Hepatocyte (in vitro differentiated cells): ENCODE measurements around the gene SNX18. TPM values are rescaled to one million over a fixed set of nuclear protein-coding genes. Genes with fewer than 3 reads are reported as not detected.

Source experiments
- DNase-seq: peaks from one replicate; pipeline ENCODE4 v3.0.0-alpha.2; 2016; ENCODE audit warnings: low spot score
- H2AFZ ChIP-seq: fragments of 200-600 bp; sonication (generic); 2 replicates; pipeline ENCODE4 v1.6.0; 2016; ENCODE audit warnings: antibody characterized with exemption, mild to moderate bottlenecking
- H3K27ac ChIP-seq: fragments of 200-600 bp; sonication (generic); 2 replicates; pipeline ENCODE4 v1.5.1; 2016; ENCODE audit warnings: mild to moderate bottlenecking
- H3K27me3 ChIP-seq: fragments of 200-600 bp; sonication (generic); 2 replicates; pipeline ENCODE4 v1.6.1; 2016
- H3K36me3 ChIP-seq: fragments of 200-600 bp; sonication (generic); replicated peaks from 2 replicates; pipeline ENCODE4 v1.5.1; 2016; ENCODE audit warnings: low read depth; ENCODE audit not compliant: insufficient read depth
- H3K4me1 ChIP-seq: fragments of 200-600 bp; sonication (generic); 2 replicates; pipeline ENCODE4 v1.5.1; 2016; ENCODE audit warnings: mild to moderate bottlenecking, moderate library complexity; ENCODE audit not compliant: insufficient read depth
- H3K4me2 ChIP-seq: fragments of 200-600 bp; sonication (generic); 2 replicates; pipeline ENCODE4 v1.6.0; 2016
- H3K4me3 ChIP-seq: fragments of 200-600 bp; sonication (generic); 2 replicates; pipeline ENCODE4 v1.5.1; 2016; ENCODE audit warnings: mild to moderate bottlenecking
- H3K79me2 ChIP-seq: fragments of 200-600 bp; sonication (generic); 2 replicates; pipeline ENCODE4 v1.6.0; 2017; ENCODE audit warnings: mild to moderate bottlenecking
- H3K9me2 ChIP-seq: fragments of 200-600 bp; sonication (generic); replicated peaks from 2 replicates; pipeline ENCODE4 v1.6.0; 2017; ENCODE audit warnings: mild to moderate bottlenecking; ENCODE audit not compliant: insufficient read depth
- H3K9me3 ChIP-seq: fragments of 200-600 bp; sonication (generic); 2 replicates; pipeline ENCODE4 v1.5.1; 2016; ENCODE audit warnings: low read depth, mild to moderate bottlenecking
- H4K20me1 ChIP-seq: fragments of 200-600 bp; sonication (generic); 2 replicates; pipeline ENCODE4 v1.6.0; 2016; ENCODE audit warnings: mild to moderate bottlenecking; ENCODE audit not compliant: insufficient read depth, poor library complexity, severe bottlenecking
- CTCF ChIP-seq: fragments of 200-600 bp; sonication (generic); IDR thresholded peaks from 2 replicates; pipeline ENCODE4 v1.5.1; 2016; ENCODE audit warnings: antibody characterized with exemption, mild to moderate bottlenecking; ENCODE audit not compliant: poor library complexity
- EZH2 ChIP-seq: fragments of 200-600 bp; sonication (generic); IDR thresholded peaks from 2 replicates; pipeline ENCODE4 v1.6.1; 2016; ENCODE audit warnings: antibody characterized with exemption, mild to moderate bottlenecking, borderline replicate concordance
- EZH2phosphoT487 ChIP-seq: fragments of 200-600 bp; sonication (generic); IDR thresholded peaks from one replicate; pipeline ENCODE4 v1.6.1; 2018; ENCODE audit warnings: antibody characterized with exemption, mild to moderate bottlenecking, low read depth, moderate library complexity; ENCODE audit not compliant: unreplicated experiment, severe bottlenecking
- WGBS: methylation state at CpG from one replicate; pipeline ENCODE4 v1.1.6; 2016; ENCODE audit warnings: low lambda C conversion rate; ENCODE audit errors: missing lambda C conversion rate; 5-methylcytosine and 5-hydroxymethylcytosine counted together
- polyA plus RNA-seq: library from polyadenylated mRNA; unstranded; fragments of >200 nt; fragmentation: Nextera tagmentation; extraction: Ambion mirVana; gene quantifications from 2 replicates; pipeline ENCODE4 v1.2.1, GENCODE V29; 2016
- total RNA-seq: library from RNA; depleted of rRNA; stranded (reverse); fragments of >200 nt; gene quantifications from 2 replicates; pipeline ENCODE4 v1.2.3, GENCODE V29; 2014

SNX18 gene
- total and polyA plus RNA-seq, 2 experiments from 2014 or later, result 6.5 to 33.0 TPM

- Histone ChIP-seq H3K4me1 (peaks cover 21% of the 10 kb centered on the region), H3K79me2 (peaks cover 99% of the 10 kb centered on the region), H3K4me3 (no peak overlapping the region), H3K36me3 (no peaks in the 10 kb centered on the region), H3K9me2 (no peaks in the 10 kb centered on the region), H3K27me3 (no peaks in the 10 kb centered on the region), H3K9me3 (no peaks in the 10 kb centered on the region), H2AFZ (no peak overlapping the region), H4K20me1 (peaks cover 26% of the 10 kb centered on the region), H3K27ac (no peak overlapping the region), H3K4me2 (no peak overlapping the region)
- no peak for TF ChIP-seq EZH2
- DNase-seq, result no peak
- 89% methylated on average over 3 of the region's 3 CpGs for WGBS
Measured at GRCh38 chr5:54538156-54538555, 20.6 kb downstream of the SNX18 start.

- 98% methylated on average over 4 of the region's 4 CpGs for WGBS
- no peaks in the 10 kb centered on the region for H3K9me3 ChIP-seq
- H3K4me2 ChIP-seq, result no peak overlapping the region
- no peaks in the 10 kb centered on the region for H3K27me3 ChIP-seq
- H2AFZ ChIP-seq, result no peak overlapping the region
- H3K4me1 ChIP-seq, result peaks cover 13% of the 10 kb centered on the region
- no peak overlapping the region for H3K27ac ChIP-seq
- no peak for DNase-seq
- TF ChIP-seq CTCF, result no peak
- no peak for TF ChIP-seq EZH2
- no peak for TF ChIP-seq EZH2phosphoT487
- H4K20me1 ChIP-seq, result peaks cover 26% of the 10 kb centered on the region
- no peaks in the 10 kb centered on the region for H3K36me3 ChIP-seq
- H3K9me2 ChIP-seq, result no peaks in the 10 kb centered on the region
- no peak overlapping the region for H3K4me3 ChIP-seq
- H3K79me2 ChIP-seq, result peaks cover 100% of the 10 kb centered on the region
Measured at GRCh38 chr5:54539001-54539400, 21.4 kb downstream of the SNX18 start.

- WGBS, result 92% methylated on average over 3 of the region's 3 CpGs
- Histone ChIP-seq H3K9me2 (no peaks in the 10 kb centered on the region), H3K4me1 (peaks cover under 1% of the 10 kb centered on the region), H3K4me3 (no peak overlapping the region), H3K36me3 (no peaks in the 10 kb centered on the region), H3K4me2 (no peak overlapping the region), H3K79me2 (peaks cover 98% of the 10 kb centered on the region), H3K27me3 (no peaks in the 10 kb centered on the region), H3K9me3 (no peaks in the 10 kb centered on the region), H2AFZ (no peak overlapping the region), H3K27ac (no peak overlapping the region), H4K20me1 (peaks cover 33% of the 10 kb centered on the region)
- no peak for TF ChIP-seq EZH2
- no peak for TF ChIP-seq CTCF
- no peak for TF ChIP-seq EZH2phosphoT487
- DNase-seq, result no peak
Measured at GRCh38 chr5:54540286-54540685, 22.7 kb downstream of the SNX18 start.

GRCh38 chr5:54541823-54542783, 24.5 kb downstream of the SNX18 start:
- H3K9me2 ChIP-seq, result no peaks in the 10 kb centered on the region
- no peak for DNase-seq
- peaks cover 93% of the 10 kb centered on the region for H3K79me2 ChIP-seq
- no peak overlapping the region for H2AFZ ChIP-seq
- TF ChIP-seq CTCF (no peak), EZH2phosphoT487 (no peak), EZH2 (no peak)
- no peaks in the 10 kb centered on the region for H3K27me3 ChIP-seq
- H4K20me1 ChIP-seq, result peaks cover 28% of the 10 kb centered on the region
- H3K4me2 ChIP-seq, result no peak overlapping the region
- WGBS, result 93% methylated on average over 12 of the region's 12 CpGs
- H3K36me3 ChIP-seq, result no peaks in the 10 kb centered on the region
- H3K4me3 ChIP-seq, result no peak overlapping the region
- no peaks in the 10 kb centered on the region for H3K9me3 ChIP-seq
- no peak overlapping the region for H3K27ac ChIP-seq
- no peaks in the 10 kb centered on the region for H3K4me1 ChIP-seq
